Dedifferentiated amniotic fluid mesenchymal stem cell (primary cell): Measurements from ENCODE around the gene CH25H.
"Not testable (repeated sequence)": the region's sequence is repeated elsewhere in the genome, so short reads cannot be mapped to it uniquely, and the experiment has no call there.

Experiments
- DNase-seq: peaks from one replicate; pipeline ENCODE4 v3.0.0-alpha.2; 2016; ENCODE audit errors: extremely low spot score

Gene CH25H

GRCh38 chr10:89197473-89197872, 9.6 kb downstream of the CH25H start:
- DNase-seq, result no peak

- DNase-seq, result not testable (repeated sequence)
These were observed 15.8 kb downstream of the CH25H start for GRCh38 chr10:89191301-89191700.

GRCh38 chr10:89189211-89189734, 17.8 kb downstream of the CH25H start:
- DNase-seq, result no peak

DNA sequence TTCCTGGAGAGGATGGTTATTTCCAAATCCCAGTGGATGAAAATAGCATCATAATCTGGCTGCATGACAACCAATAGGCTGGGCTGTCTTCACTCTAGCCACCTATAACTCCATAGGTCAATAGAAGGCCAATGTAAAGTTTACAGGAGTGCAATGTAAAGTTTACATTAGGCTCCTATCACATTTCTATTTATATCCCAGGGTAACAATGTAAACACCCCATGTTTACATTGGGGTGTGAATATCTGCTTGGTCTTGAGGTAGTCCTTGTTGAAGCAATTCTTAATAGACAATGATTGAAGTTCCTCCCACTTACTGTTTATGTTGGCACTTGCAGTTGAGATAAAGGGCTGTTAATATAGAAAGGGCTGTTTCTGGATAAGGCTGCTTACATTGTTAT, 21.5 kb downstream of the CH25H start:
- no peak for DNase-seq

DNA sequence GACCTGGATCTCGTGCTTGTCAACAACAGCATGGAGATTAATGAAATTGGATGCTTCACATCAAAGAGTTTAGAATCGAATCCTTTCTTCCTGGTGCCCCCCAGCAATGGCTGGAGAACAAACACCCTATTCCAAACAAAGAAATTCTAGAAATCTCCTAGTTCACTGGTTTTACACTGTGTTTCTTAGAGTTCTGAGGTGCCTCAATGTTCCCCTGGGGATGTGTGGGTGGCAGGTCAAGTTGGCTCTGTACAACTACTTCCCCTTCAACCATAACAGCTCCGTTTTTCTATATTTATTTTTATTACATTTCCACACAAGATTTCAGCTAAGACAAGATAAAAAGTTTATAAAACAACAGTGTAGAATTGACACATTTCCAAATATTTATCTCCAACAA, 22.5 kb downstream of the CH25H start:
- no peak for DNase-seq

- DNase-seq, result no peak
These were observed 23.5 kb downstream of the CH25H start for GRCh38 chr10:89183571-89183970.

DNA sequence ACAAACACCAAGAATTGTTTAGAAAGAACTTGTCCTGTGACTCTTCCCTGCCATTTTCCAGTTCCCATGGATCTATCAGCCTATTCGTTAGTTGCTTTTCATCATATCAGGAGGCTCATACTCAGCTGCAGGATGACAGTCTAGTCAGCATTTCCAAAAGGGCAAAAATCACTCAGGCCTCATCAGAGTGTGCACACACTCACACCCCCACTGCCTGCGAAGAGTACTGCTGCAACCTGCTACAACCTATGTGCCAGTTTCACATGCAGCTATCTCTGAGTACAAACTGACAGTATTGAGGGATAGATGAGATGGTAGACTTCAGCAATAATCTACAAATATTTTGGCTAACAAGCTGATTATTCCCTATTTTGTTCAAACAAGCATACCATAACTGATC, 24.2 kb downstream of the CH25H start:
- no peak for DNase-seq

DNA sequence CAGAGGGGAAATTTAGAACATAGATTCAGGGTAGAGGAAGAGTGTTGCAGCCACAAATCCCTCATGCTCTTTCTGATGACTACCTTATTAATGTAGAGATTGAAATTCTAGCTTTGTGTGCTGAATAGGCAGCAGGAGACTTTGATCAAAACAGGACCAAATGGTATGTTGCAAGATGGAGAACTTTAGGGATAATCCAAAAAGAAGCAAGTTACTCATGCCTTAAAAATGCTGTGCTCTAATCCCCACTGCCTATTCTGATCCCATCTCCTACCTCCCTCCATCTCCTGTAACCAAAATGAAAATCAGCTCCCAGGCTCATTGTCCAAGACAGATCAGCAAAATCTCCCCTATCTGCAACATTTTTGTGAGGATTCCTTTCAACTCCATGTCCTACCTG, 31.3 kb downstream of the CH25H start:
- no peak for DNase-seq

- no peak for DNase-seq
These were observed 34.0 kb downstream of the CH25H start for GRCh38 chr10:89173075-89173474.

- peak; percentile 38 for DNase-seq
These were observed 35.1 kb downstream of the CH25H start for GRCh38 chr10:89171996-89172395.

DNA sequence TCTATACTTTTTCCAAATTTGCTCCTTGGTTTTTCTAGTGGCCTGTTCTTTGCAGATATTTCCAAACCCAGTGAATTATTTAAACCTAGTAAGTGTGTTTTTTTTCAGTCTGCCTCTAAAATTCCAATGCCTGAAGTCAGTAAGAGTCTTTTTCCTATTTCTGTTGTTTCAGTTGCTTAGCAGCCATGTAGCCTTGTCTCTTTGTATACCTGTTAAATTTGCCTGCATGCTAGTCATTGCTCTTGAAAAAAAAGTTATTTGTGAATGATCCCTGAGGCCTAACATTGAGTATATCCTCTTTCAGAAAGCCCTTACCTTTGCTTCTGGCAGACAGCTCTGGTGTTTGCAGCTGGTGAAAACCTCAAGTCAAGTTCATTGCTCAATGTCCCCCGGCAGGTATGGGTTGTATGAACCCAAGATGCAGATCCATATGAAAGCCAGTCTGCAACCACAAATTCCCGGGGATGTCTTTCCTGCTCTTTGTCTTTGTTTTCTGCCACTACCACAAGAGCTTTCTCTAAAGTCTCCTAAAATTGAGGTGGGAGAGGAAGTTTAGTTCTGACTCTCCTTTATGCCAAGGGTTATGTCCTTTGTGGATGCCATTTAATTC, 35.7 kb downstream of the CH25H start:
- DNase-seq, result peak; percentile 50

GRCh38 chr10:89168354-89168900, 38.7 kb downstream of the CH25H start:
- DNase-seq, result not testable (repeated sequence)

DNA sequence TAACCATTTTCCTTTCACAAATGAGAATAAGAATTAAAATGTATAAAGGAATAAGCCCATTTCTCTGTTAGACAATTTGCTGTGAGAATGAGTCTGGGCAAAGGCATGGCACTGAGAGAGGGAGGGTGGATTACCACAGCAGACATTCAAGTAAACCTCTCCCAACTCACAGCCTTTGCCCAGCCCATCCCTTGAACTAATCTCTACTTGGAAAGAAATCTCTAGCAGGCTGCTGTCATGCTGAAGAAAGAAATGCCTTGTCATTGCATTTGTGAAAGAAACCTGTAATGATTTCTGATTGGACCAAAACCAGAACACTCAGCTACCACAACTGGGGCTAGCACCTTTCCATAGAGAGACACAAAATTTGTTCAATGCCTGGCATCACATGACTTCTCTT, 39.2 kb downstream of the CH25H start:
- peak; percentile 60 for DNase-seq

GRCh38 chr10:89165923-89166322, 41.2 kb downstream of the CH25H start:
- DNase-seq, result peak; percentile 40

- DNase-seq, result no peak
These were observed 42.2 kb downstream of the CH25H start for GRCh38 chr10:89164920-89165319.

DNA sequence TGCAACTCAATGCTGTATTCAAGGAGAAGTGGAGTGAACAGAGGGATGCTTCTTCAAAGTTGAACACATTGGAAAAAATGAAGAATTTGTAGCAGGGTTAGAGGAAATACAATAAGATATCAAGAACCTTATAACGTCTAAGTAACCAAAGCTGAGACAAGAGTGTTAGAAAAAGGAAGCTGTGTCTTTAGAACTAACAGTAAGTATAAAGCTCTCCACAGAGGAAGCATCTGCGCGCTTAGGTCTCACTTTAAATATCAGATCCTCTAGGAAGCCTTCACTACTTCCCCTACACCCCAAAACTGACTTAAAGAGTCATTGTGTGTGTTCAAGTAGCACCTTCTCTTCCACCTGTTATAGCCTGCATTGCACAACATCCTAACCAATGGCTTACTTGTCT, 43.0 kb downstream of the CH25H start:
- DNase-seq, result no peak

- no peak for DNase-seq
These were observed 43.7 kb downstream of the CH25H start for GRCh38 chr10:89163265-89163995.

DNA sequence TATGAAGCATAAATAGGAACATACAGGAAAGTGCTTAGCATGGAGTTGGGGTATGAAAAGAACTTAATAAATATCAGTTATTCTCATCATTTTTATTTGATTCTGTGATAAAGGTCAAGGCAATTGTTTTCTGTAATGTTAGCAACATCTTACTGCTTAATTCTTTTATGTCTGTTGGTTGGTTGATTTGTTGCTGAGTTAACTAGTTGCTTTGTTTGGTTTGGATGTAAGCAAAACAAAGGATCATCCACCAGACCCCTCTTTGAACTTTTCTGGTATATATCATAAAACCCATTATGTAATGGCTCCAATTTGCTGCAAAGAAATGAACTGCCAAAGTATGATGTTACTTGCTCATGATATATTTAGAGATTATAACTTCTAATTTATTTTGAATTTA, 44.5 kb downstream of the CH25H start:
- DNase-seq, result no peak

- DNase-seq, result no peak
These were observed 46.8 kb downstream of the CH25H start for GRCh38 chr10:89160339-89160738.

DNA sequence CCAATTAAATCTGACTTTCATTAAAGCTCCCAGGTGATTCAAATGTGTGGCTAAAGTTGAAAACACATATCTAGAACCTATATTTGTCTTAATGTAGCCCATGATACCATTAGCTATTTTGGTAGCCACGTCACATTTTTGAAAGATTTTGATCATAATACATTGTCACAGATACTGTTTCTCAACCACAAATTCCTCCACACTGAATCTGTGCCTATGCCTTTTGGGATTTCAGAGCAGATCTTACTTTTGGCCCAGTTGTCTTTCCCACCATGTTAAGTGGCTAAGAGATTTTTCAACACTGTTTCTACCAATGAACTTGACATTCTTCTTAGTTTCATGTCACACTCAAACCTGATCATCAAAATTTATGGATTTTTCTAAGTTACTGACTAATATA, 47.4 kb downstream of the CH25H start:
- DNase-seq, result no peak

DNA sequence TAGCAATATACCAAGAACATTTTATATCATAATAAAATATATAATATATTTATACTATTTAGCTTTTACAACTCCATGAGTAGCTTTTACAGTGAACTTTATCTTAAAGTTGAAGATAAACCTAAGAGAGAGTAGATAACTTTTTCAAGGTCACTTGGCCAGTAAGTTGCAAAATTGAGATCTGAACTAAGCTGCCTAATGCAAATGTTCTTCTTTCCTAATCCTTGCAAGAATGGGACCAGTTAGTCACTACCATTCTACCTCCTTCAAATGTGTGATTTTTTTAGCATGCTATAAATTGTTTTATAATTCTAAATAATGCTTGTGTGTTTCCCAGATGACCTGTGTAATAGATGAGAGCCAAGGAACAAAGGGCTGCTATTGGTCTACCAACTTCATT, 47.8 kb downstream of the CH25H start:
- no peak for DNase-seq

DNA sequence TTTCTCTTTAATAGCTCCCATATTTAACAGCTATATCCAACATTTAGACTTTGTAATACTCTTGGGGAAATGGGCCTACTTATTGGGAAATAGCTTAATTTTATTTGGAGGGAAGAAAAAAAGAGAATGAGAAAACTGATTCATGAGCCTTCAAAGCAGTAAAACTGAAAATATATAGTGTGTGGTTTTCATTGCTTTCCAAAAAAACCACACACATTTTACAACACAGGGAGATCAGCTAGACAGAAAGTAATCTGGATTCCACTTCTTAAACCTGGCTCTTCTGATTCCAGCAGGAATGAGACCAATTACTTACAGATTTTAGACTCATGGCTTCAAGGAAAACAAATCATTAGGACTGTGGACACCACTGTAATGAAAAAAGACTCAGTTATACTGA, 48.7 kb downstream of the CH25H start:
- DNase-seq, result no peak

- no peak for DNase-seq
These were observed 50.8 kb downstream of the CH25H start for GRCh38 chr10:89156161-89156835.
